Hematopoietic multipotent progenitor cell (in vitro differentiated cells): ENCODE measurements around the gene PIH1D1. TPM values are rescaled to one million over a fixed set of nuclear protein-coding genes. Genes with fewer than 3 reads are reported as not detected.

Experiments used
- DNase-seq, 3 donors: peaks; one replicate each; pipeline ENCODE4 v3.0.0-alpha.2; 2011 to 2015; ENCODE audit warnings: low read depth in 2 of 3, low spot score in 2 of 3
- total RNA-seq: library from RNA; depleted of rRNA; stranded (reverse); fragments of >200 nt; gene quantifications from one replicate; pipeline ENCODE4 v1.2.3, GENCODE V29; 2012

The PIH1D1 gene
- total RNA-seq, 1 donor: 115 TPM

- peak in 2 of 3 donors; percentile 71 to 77 for DNase-seq
Observed at GRCh38 chr19:49436381-49437017, 15.1 kb downstream of the PIH1D1 start.

- DNase-seq: no peak
Observed at GRCh38 chr19:49435670-49436069, 15.9 kb downstream of the PIH1D1 start.

GRCh38 chr19:49434907-49435583 is 16.6 kb downstream of the PIH1D1 start:
- DNase-seq: no peak

GRCh38 chr19:49433240-49433901 is 18.2 kb downstream of the PIH1D1 start:
- DNase-seq: no peak

- no peak for DNase-seq
Observed at GRCh38 chr19:49432141-49433073, 19.2 kb downstream of the PIH1D1 start.

- DNase-seq: peak in 1 of 3 donors; percentile 42
Observed at GRCh38 chr19:49431330-49431749, 20.3 kb downstream of the PIH1D1 start.

- DNase-seq: no peak
Observed at GRCh38 chr19:49430678-49431329, 20.8 kb downstream of the PIH1D1 start.

- DNase-seq: no peak
Observed at GRCh38 chr19:49430172-49430677, 21.4 kb downstream of the PIH1D1 start.

GRCh38 chr19:49428547-49429451 is 22.8 kb downstream of the PIH1D1 start:
- no peak for DNase-seq

GRCh38 chr19:49427855-49428546 is 23.6 kb downstream of the PIH1D1 start:
- DNase-seq: no peak

GRCh38 chr19:49427339-49427738 is 24.3 kb downstream of the PIH1D1 start:
- DNase-seq: no peak

- no peak for DNase-seq
Observed at GRCh38 chr19:49425922-49426592, 25.6 kb downstream of the PIH1D1 start.

- no peak for DNase-seq
Observed at GRCh38 chr19:49425178-49425577, 26.4 kb downstream of the PIH1D1 start, which contains the start of gene GFY. Gene GFY (plus strand): TSS chr19:49425388. CDS start chr19:49426431, 1,043 bp downstream.

GRCh38 chr19:49423985-49424303 is 27.7 kb downstream of the PIH1D1 start:
- no peak for DNase-seq

GRCh38 chr19:49423071-49423984 is 28.3 kb downstream of the PIH1D1 start, which contains the start of gene PTH2:
Gene PTH2 (minus strand): TSS chr19:49423441. CDS start chr19:49423339, 102 bp downstream.
- no peak for DNase-seq

GRCh38 chr19:49422407-49423070 is 29.1 kb downstream of the PIH1D1 start:
- DNase-seq: peak in 1 of 3 donors; percentile 59
